SK-N-SH (cell line): ENCODE measurements around the gene PCDHB14. TPM values are rescaled to one million over a fixed set of nuclear protein-coding genes. Genes with fewer than 3 reads are reported as not detected.

Experiments
- CTCF ChIA-PET: fragments of 300-600, 350-600 bp; formaldehyde crosslinking; extraction: SDS; loops from one replicate; lab custom pipeline; 2021; lab: Yijun Ruan, JAX
- POLR2A ChIA-PET: fragments of 350-600 bp; sonication (Branson Sonifier 250); formaldehyde crosslinking; extraction: SDS; loops from one replicate; lab custom pipeline; 2020; ENCODE audit warnings: antibody characterized with exemption, inconsistent platforms; lab: Yijun Ruan, JAX
- DNase-seq: peaks from one replicate; pipeline ENCODE4 v3.0.0; 2012
- H2AFZ ChIP-seq: fragments of 200-600 bp; sonication (generic); 2 replicates; pipeline ENCODE4 v1.8.1; 2016; ENCODE audit warnings: antibody characterized with exemption, mild to moderate bottlenecking, low read depth
- H3F3A ChIP-seq: fragments of 200-600 bp; sonication (generic); replicated peaks from 2 replicates; pipeline ENCODE3; 2016; ENCODE audit warnings: antibody characterized with exemption, mild to moderate bottlenecking; ENCODE audit not compliant: insufficient read depth
- H3K27ac ChIP-seq, 2 experiments: fragments of 200-500 bp in 1 of 2; fragments of 200-600 bp in 1 of 2; sonication (Bioruptor generic) in 1 of 2; sonication (generic), shearing (Covaris generic) in 1 of 2; 2 replicates each; pipeline versions ENCODE4 v1.5.1 to v1.6.1; 2014 to 2016; ENCODE audit warnings: low read depth in 2 of 2, inconsistent platforms in 1 of 2, low read length in 1 of 2, mild to moderate bottlenecking in 1 of 2, mixed read lengths in 1 of 2
- H3K27me3 ChIP-seq: fragments of 200-600 bp; sonication (generic), shearing (Covaris generic); 2 replicates; pipeline ENCODE4 v1.6.1; 2016; ENCODE audit warnings: mixed run types; ENCODE audit not compliant: insufficient read depth
- H3K36me3 ChIP-seq, 2 experiments: fragments of 200-500 bp in 1 of 2; fragments of 200-600 bp in 1 of 2; sonication (Bioruptor generic) in 1 of 2; sonication (generic) in 1 of 2; replicated peaks in 1 of 2; 2 replicates each; pipeline versions ENCODE3 to v1.5.1; 2014 to 2016; ENCODE audit warnings: low read length in 1 of 2, mild to moderate bottlenecking in 1 of 2; ENCODE audit not compliant: insufficient read depth in 2 of 2, control insufficient read depth in 1 of 2
- H3K4me1 ChIP-seq, 2 experiments: fragments of 200-500 bp in 1 of 2; fragments of 200-600 bp in 1 of 2; sonication (Bioruptor generic) in 1 of 2; sonication (generic), shearing (Covaris generic) in 1 of 2; 2 replicates each; pipeline versions ENCODE4 v1.5.1 to v1.6.1; 2014 to 2016; ENCODE audit warnings: low read depth in 1 of 2, low read length in 1 of 2, mixed run types in 1 of 2; ENCODE audit not compliant: insufficient read depth in 2 of 2, control insufficient read depth in 1 of 2
- H3K4me2 ChIP-seq: fragments of 200-600 bp; sonication (generic), shearing (Covaris generic); 2 replicates; pipeline ENCODE4 v1.6.1; 2017; ENCODE audit warnings: mixed run types
- H3K4me3 ChIP-seq, 2 experiments: fragments of 200-500 bp in 1 of 2; fragments of 200-600 bp in 1 of 2; sonication (Bioruptor generic) in 1 of 2; sonication (generic), shearing (Covaris generic) in 1 of 2; 2 replicates each; pipeline versions ENCODE4 v1.5.1 to v1.8.1; 2014 to 2016; ENCODE audit warnings: low read depth in 2 of 2, inconsistent platforms in 1 of 2, low read length in 1 of 2, mild to moderate bottlenecking in 1 of 2, mixed read lengths in 1 of 2, moderate library complexity in 1 of 2
- H3K79me2 ChIP-seq: fragments of 200-600 bp; sonication (generic); 2 replicates; pipeline ENCODE4 v1.8.1; 2017; ENCODE audit warnings: mild to moderate bottlenecking; ENCODE audit not compliant: insufficient read depth
- H3K9ac ChIP-seq: fragments of 200-600 bp; sonication (generic); 2 replicates; pipeline ENCODE4 v1.6.1; 2017; ENCODE audit warnings: mixed run types
- H3K9me2 ChIP-seq: fragments of 200-600 bp; sonication (generic); 2 replicates; pipeline ENCODE4 v1.6.1; 2017; ENCODE audit warnings: mixed run types
- H3K9me3 ChIP-seq: fragments of 200-600 bp; sonication (generic); 2 replicates; pipeline ENCODE4 v1.6.1; 2017; ENCODE audit warnings: mixed run types, mild to moderate bottlenecking, moderate library complexity
- H4K20me1 ChIP-seq: fragments of 200-600 bp; sonication (generic); 2 replicates; pipeline ENCODE4 v1.6.1; 2017; ENCODE audit warnings: mild to moderate bottlenecking, mixed run types; ENCODE audit not compliant: insufficient read depth
- FOSL2 ChIP-seq: IDR thresholded peaks from 2 replicates; pipeline ENCODE4 v1.4.0; 2012; ENCODE audit warnings: low read depth, mild to moderate bottlenecking, moderate library complexity, borderline replicate concordance
- FOXJ3 ChIP-seq: sonication (generic); formaldehyde crosslinking; IDR thresholded peaks from 2 replicates; pipeline ENCODE4 v1.5.1; 2020; ENCODE audit warnings: mild to moderate bottlenecking, missing genetic modification reagents
- FOXM1 ChIP-seq: IDR thresholded peaks from 2 replicates; pipeline ENCODE4 v1.4.0; 2012; ENCODE audit warnings: low read depth, mild to moderate bottlenecking
- GABPA ChIP-seq: IDR thresholded peaks from 2 replicates; pipeline ENCODE4 v1.4.0; 2012; ENCODE audit warnings: low read depth, mild to moderate bottlenecking
- GATA2 ChIP-seq: sonication (generic); formaldehyde crosslinking; IDR thresholded peaks from 2 replicates; pipeline ENCODE4 v1.5.0; 2020; ENCODE audit warnings: mild to moderate bottlenecking, missing genetic modification reagents
- JUND ChIP-seq: IDR thresholded peaks from 2 replicates; pipeline ENCODE4 v1.4.0; 2012
- MXI1 ChIP-seq: IDR thresholded peaks from 2 replicates; pipeline ENCODE4 v1.6.1; 2012; ENCODE audit warnings: mild to moderate bottlenecking, low read depth, low read length, improper control_type of control experiment
- NRF1 ChIP-seq: IDR thresholded peaks from 2 replicates; pipeline ENCODE4 v1.6.1; 2012; ENCODE audit warnings: low read depth, mild to moderate bottlenecking, low read length
- RAD21 ChIP-seq: IDR thresholded peaks from 2 replicates; pipeline ENCODE4 v1.6.1; 2012; ENCODE audit warnings: mild to moderate bottlenecking, low read length
- SIN3A ChIP-seq: IDR thresholded peaks from 2 replicates; pipeline ENCODE4 v1.6.1; 2012; ENCODE audit warnings: low read depth, mild to moderate bottlenecking, low read length, moderate library complexity, borderline replicate concordance
- TAF1 ChIP-seq: IDR thresholded peaks from 2 replicates; pipeline ENCODE4 v1.6.1; 2012; ENCODE audit warnings: low read depth, mild to moderate bottlenecking, low read length, moderate library complexity, borderline replicate concordance
- TEAD4 ChIP-seq: IDR thresholded peaks from 2 replicates; pipeline ENCODE4 v1.4.0; 2012; ENCODE audit warnings: mild to moderate bottlenecking, borderline replicate concordance; ENCODE audit not compliant: insufficient read depth
- WGBS: methylation state at CpG from one replicate; pipeline ENCODE4 v1.1.6; 2017; ENCODE audit warnings: low lambda C conversion rate; 5-methylcytosine and 5-hydroxymethylcytosine counted together
- polyA plus RNA-seq, 3 experiments: library from polyadenylated mRNA; depleted of rRNA; stranded (reverse); fragments of >200 nt; gene quantifications; 2 replicates each; pipeline ENCODE4 v1.2.3, GENCODE V29; 2012
- TF ChIP-seq, protein P1 (sequence below): fragments of 150-350 bp; IDR thresholded peaks from 2 replicates; pipeline ENCODE4 v1.6.1; 2017; ENCODE audit warnings: antibody characterized with exemption, low read length, low read depth, borderline replicate concordance
- TF ChIP-seq, protein P2 (sequence below): IDR thresholded peaks from 2 replicates; pipeline ENCODE4; 2012
- TF ChIP-seq, protein P3 (sequence below): IDR thresholded peaks from 2 replicates; pipeline ENCODE4 v1.6.1; 2012; ENCODE audit warnings: mild to moderate bottlenecking, low read depth, low read length, moderate library complexity
- TF ChIP-seq, protein P4 (sequence below): IDR thresholded peaks from 2 replicates; pipeline ENCODE4 v1.4.0; 2012; ENCODE audit warnings: low read depth, borderline replicate concordance

PCDHB14 gene
- polyA plus RNA-seq, 1 of the 3 experiments (the other 2 are of a cell fraction): 9.7 TPM

DNA sequence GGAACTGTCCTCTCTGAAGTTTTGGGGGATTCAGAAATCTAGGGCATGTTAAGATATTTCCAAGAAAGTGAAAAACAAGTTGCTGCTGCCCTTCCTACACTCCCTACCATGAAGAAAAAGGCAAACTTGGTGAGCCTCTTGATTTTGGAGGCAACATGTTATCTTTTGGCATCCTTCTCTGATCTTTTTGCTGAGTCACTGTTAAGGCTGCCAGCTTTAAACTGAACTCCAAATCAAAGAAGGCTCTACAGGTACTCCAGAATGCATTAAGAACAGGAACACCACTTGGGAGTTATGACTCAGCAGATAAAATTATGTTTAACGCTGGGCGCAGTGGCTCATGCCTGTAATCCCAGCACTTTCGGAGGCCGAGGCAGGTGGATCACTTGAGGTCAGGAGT lies 46.1 kb downstream of the PCDHB14 start:
- WGBS: 90% methylated on average over 4 of the region's 4 CpGs
- POLR2A ChIA-PET: no interaction called here
- no peak overlapping the region for H3K4me3 ChIP-seq

DNA sequence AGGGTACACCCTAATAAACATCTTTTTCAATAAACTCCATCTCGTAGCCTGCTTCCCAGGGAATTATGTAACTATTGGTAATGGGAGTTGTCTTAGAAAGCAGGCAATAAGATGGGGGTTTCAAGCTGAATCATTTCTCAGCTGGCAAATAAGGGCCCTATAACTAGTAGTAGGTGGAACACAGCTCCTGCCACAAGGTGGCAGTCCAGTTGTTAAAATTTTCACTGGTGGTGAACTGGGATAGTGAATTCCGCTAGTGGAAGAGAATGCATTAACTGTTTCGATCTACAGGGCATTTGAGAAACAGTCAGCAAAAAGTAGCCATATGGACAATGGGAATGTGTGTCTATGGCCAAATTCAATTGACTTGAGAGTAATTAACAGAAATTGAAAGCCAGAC lies 49.8 kb downstream of the PCDHB14 start:
- TF ChIP-seq TEAD4 (no peak), NRF1 (no peak), JUND (no peak), RAD21 (no peak)
- TF ChIP-seq, protein P1, sequence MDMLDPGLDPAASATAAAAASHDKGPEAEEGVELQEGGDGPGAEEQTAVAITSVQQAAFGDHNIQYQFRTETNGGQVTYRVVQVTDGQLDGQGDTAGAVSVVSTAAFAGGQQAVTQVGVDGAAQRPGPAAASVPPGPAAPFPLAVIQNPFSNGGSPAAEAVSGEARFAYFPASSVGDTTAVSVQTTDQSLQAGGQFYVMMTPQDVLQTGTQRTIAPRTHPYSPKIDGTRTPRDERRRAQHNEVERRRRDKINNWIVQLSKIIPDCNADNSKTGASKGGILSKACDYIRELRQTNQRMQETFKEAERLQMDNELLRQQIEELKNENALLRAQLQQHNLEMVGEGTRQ: no peak
- TF ChIP-seq, protein P2, sequence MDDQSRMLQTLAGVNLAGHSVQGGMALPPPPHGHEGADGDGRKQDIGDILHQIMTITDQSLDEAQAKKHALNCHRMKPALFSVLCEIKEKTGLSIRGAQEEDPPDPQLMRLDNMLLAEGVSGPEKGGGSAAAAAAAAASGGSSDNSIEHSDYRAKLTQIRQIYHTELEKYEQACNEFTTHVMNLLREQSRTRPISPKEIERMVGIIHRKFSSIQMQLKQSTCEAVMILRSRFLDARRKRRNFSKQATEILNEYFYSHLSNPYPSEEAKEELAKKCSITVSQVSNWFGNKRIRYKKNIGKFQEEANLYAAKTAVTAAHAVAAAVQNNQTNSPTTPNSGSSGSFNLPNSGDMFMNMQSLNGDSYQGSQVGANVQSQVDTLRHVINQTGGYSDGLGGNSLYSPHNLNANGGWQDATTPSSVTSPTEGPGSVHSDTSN: no peak
- no peak overlapping the region for H3K9ac ChIP-seq

More for the DNA sequence above, 46.1 kb downstream of the PCDHB14 start:
- Histone ChIP-seq H3K4me2 (no peak overlapping the region), H3K36me3 (no peaks in the 10 kb centered on the region), H3K27me3 (no peaks in the 10 kb centered on the region), H3K27ac (no peak overlapping the region), H3K9ac (no peak overlapping the region), H3F3A (no peaks in the 10 kb centered on the region), H3K79me2 (no peaks in the 10 kb centered on the region), H2AFZ (no peak overlapping the region), H4K20me1 (no peaks in the 10 kb centered on the region), H3K9me2 (no peaks in the 10 kb centered on the region), H3K9me3 (peaks cover 8% of the 10 kb centered on the region), H3K4me1 (no peaks in the 10 kb centered on the region)
- no peak for TF ChIP-seq FOXJ3 (CRISPR knock-in tag)
- no peak for TF ChIP-seq TEAD4
- no peak for TF ChIP-seq NRF1
- no peak for TF ChIP-seq TAF1
- TF ChIP-seq, protein P2: no peak
- TF ChIP-seq, protein P3, sequence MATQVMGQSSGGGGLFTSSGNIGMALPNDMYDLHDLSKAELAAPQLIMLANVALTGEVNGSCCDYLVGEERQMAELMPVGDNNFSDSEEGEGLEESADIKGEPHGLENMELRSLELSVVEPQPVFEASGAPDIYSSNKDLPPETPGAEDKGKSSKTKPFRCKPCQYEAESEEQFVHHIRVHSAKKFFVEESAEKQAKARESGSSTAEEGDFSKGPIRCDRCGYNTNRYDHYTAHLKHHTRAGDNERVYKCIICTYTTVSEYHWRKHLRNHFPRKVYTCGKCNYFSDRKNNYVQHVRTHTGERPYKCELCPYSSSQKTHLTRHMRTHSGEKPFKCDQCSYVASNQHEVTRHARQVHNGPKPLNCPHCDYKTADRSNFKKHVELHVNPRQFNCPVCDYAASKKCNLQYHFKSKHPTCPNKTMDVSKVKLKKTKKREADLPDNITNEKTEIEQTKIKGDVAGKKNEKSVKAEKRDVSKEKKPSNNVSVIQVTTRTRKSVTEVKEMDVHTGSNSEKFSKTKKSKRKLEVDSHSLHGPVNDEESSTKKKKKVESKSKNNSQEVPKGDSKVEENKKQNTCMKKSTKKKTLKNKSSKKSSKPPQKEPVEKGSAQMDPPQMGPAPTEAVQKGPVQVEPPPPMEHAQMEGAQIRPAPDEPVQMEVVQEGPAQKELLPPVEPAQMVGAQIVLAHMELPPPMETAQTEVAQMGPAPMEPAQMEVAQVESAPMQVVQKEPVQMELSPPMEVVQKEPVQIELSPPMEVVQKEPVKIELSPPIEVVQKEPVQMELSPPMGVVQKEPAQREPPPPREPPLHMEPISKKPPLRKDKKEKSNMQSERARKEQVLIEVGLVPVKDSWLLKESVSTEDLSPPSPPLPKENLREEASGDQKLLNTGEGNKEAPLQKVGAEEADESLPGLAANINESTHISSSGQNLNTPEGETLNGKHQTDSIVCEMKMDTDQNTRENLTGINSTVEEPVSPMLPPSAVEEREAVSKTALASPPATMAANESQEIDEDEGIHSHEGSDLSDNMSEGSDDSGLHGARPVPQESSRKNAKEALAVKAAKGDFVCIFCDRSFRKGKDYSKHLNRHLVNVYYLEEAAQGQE: no peak
- no peak for TF ChIP-seq SIN3A
- TF ChIP-seq FOXM1: no peak
- TF ChIP-seq MXI1: no peak
- no peak for TF ChIP-seq GABPA
- no peak for TF ChIP-seq FOSL2
- TF ChIP-seq, protein P4, sequence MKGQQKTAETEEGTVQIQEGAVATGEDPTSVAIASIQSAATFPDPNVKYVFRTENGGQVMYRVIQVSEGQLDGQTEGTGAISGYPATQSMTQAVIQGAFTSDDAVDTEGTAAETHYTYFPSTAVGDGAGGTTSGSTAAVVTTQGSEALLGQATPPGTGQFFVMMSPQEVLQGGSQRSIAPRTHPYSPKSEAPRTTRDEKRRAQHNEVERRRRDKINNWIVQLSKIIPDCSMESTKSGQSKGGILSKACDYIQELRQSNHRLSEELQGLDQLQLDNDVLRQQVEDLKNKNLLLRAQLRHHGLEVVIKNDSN: no peak
- no peak for TF ChIP-seq GATA2
- DNase-seq: no peak
- CTCF ChIA-PET: no interaction called here

More for the DNA sequence above, 49.8 kb downstream of the PCDHB14 start:
- ChIA-PET POLR2A (no interaction called here), CTCF (interaction anchor here (0.6 to 1.8 kb wide), 8 partner anchors 21 to 294 kb away, joined by 3 to 8 read pairs (median 3); partner anchors contain the start of genes PCDHB14 and PCDHB4)
- Histone ChIP-seq H3F3A (no peaks in the 10 kb centered on the region), H3K79me2 (no peaks in the 10 kb centered on the region), H3K4me3 (no peak overlapping the region), H3K27ac (no peak overlapping the region), H3K27me3 (no peaks in the 10 kb centered on the region), H2AFZ (no peak overlapping the region), H3K4me2 (no peak overlapping the region), H4K20me1 (no peaks in the 10 kb centered on the region), H3K36me3 (no peaks in the 10 kb centered on the region), H3K4me1 (no peaks in the 10 kb centered on the region), H3K9me2 (no peaks in the 10 kb centered on the region), H3K9me3 (no peaks in the 10 kb centered on the region)
- no peak for DNase-seq
- 23% methylated on average over 3 of the region's 3 CpGs for WGBS
